ENCODE results near the gene TTC3. TPM values are rescaled to one million over a fixed set of nuclear protein-coding genes. Genes with fewer than 3 reads are reported as not detected.

Gene TTC3
- total RNA-seq, 1 donor from 2014 or later: 210 TPM

DNA sequence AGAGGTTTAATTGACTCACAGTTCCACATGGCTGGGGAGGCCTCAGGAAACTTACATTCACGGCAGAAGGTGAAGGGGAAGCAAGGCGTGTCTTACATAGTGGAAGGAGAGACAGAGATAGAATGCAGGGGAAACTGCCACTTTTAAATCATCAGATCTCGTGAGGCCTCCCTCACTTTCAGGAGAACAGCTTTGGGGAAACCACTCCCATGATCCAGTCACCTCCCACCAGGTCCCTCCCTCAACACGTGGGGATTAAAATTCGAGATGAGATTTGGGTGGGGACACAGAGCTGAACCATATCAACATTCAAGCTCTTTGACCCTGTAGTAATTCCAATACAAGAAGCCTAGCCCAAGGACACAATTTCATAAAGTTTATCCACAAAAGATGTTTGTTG, 13.9 kb upstream of the TTC3 start:
- DNase-seq (ENCODE audit: low read depth): no peak

DNA sequence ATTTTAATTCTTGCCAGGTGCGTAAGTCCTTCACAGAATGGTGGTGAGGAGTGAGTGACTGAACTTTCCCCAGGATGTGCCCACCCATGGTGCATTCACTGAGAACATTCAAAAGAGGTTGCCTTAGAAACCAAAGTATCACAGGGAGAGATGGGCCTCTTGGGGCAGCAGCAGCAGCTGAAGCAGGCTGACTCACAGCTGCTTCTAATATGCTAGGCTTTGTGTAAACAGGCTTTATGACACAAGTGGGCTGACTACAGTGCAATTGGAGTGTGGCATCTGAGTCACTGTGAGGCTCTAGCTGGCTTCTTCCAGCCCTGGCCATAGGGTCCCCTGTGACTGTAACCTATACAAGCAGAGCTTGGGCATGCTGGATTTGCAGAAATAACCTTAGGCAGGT, 12.8 kb upstream of the TTC3 start:
- DNase-seq (ENCODE audit: low read depth): peak; percentile 93

DNA sequence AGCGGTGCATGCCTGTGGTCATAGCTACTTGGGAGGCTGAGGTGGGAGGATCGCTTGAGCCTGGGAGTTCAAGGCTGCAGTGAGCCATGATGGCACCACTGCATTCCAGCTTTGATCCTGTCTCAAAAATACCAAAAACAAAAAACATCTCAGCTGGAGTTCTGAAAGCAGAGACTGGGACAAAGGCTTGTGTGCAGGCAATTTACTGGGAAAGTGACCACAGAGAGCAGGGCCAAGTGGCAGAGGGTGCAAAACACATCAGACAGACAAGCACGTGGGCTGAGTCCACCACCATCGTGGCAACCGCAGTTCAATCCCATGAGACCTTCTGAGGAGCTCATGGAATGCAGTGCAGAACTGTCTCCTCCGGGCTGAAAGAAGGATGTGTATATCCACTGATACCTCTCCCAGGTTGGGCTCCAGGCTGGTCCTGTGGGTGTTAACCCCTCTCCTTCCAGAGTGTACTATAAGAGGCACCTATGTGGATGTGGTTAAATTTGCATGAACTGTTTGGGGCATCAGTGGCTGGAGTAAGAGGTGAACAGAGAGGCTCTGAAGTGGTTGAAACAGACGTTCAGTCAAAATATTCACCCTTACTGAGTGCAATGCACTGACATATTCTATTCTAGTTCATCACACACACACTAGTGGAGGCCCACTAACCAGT, 11.0 kb upstream of the TTC3 start:
- peak; percentile 77 for DNase-seq (ENCODE audit: low read depth)

DNA sequence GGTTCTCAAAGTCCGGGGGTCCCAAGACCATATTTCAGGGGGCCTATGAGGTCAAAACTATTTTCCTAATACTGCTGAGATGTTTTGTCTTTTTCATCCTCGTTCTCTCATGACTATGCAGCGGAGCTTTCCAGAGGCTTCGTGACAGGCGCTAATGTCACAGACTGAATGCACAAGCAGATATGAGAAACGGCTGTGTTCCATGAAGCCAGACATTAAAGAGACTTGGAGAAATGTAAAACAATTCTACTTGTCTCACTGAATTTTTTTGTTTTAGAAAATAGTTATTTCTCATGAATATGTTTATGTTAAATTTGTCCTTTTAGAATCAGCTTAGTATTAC, 10.5 kb upstream of the TTC3 start:
- no peak for DNase-seq (ENCODE audit: low read depth)

DNA sequence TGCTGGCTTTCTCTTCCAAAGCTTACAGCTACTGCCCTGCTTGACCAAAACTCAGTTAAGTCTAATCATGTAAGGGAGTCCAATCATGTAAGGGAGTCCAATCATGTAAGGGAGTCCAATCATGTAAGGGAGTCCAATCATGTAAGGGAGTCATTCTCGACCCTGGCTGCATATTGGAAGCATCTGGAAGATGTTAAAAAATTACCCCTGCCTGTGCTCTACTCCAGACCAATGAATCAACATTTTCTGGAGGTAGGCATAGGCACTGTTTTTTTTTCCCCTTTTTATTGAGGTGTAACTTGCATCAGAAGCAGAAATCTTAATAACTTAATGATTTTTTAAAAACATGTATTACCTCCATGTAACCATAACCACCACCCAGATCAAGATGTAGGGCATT, 9.6 kb upstream of the TTC3 start:
- DNase-seq (ENCODE audit: low read depth): no peak

DNA sequence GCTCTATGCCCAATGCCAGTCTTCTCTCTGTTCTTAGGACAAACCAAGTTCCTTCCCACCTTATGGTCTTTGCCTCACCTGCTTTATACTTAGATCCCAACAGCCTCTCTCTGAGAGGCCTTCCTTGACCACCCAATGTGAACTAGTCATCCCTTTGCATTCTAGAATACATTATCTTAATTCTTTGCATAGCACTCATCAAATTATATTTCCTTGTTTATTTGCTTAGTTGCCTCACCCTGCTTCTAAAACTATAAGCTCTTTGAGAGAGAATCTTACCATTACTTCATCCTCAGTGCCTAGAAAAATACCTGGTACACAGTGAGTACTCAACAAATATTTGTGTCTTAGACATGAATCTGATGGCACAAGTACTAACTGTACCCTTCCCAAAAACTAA, 8.2 kb upstream of the TTC3 start:
- DNase-seq (ENCODE audit: low read depth): no peak

DNA sequence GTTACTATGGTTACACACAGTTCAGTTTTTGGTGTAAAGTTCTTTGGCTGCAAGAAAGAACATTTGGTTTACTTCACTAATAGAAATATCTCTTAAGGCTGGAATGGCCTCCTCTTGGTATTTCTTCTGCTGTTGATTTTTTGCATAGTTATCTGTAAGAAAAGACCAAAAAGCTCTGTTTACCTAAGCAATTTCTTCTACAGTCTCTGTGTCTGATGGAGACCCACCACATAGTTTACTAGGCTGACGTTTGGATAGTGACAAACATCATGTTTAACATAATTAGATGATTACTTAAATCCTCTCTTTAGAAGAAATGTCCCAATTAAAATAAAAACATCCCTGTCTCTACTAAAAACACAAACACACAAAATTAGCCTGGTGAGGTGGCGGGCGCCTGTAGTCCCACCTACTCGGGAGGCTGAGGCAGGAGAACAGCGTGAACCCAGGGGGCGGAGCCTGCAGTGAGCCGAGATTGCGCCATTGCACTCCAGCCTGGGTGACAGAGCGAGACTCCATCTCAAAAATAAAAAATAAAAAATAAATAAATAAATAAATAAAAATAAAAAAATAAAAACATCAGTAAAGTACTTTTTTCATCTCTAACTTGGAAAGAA, 7.4 kb upstream of the TTC3 start:
- no peak for DNase-seq (ENCODE audit: low read depth)

DNA sequence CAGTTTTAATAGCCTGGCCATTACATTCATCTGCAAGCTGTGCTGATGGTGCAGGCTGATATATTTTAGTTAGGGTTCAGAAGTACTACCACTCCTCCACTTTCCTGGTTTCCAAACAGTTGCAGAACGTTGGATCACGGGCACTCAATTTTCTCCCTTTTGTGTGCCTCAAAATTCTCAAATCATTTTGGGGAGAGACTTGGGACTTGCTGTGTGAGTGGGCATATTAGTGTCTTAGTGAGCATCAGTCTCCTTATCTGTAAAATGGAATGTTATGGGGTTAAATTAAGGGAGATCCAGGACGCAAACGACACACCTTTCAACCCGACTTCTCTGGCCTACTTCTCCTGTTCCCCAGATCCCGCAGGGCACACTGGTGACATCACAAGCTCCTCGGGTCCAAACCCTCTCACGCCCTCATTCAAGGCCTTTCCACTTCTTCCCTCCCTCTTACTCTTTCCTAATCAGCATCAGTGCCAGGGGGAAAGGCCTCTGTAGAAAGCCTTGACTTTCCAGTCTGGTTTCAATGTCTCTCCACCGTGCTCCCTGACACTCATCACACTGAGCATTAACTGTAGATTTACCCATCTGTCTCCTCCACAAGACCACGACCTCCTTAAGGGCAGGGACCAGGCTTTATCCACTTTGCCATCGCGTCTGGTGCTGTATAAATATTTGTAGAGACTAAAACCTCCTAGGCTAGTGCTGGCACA, 1.3 kb upstream of the TTC3 start:
- peak; percentile 60 for DNase-seq (ENCODE audit: low read depth)

DNA sequence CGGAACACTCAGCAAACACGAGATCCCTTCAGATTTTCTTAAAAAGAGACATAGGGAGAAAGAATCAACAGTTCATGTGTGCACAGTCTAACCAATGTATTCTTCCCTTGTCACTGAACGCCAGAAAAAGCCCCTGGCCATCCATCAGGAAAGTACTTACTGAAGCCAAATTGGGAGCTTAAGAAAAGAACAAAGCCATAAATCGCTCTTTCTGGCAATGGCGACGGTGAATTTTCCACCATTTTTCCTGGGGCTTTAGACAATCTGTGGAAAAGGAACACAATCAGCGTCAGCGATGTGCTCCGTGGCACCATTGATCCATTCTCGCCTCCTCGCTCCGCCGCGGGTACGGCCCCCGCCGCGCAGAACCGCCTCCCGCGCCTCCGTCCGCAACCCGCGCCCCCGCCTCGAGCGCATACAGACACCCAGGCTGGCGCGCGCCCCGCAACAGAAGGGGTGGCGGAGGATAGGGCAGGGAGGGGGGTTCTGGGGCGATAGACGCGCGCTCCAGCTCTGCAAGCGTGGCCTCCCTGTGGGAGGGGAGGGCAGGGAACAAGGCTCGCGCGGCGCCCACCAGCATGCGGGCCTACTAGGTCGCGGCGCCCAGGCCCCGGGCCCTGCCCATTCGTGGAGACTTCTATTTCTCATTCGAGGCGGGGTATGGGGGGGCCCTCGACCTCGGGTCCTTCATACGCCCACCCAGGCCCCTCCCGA, 623 bp upstream of the TTC3 start:
- DNase-seq (ENCODE audit: low read depth): peak; percentile 88

DNA sequence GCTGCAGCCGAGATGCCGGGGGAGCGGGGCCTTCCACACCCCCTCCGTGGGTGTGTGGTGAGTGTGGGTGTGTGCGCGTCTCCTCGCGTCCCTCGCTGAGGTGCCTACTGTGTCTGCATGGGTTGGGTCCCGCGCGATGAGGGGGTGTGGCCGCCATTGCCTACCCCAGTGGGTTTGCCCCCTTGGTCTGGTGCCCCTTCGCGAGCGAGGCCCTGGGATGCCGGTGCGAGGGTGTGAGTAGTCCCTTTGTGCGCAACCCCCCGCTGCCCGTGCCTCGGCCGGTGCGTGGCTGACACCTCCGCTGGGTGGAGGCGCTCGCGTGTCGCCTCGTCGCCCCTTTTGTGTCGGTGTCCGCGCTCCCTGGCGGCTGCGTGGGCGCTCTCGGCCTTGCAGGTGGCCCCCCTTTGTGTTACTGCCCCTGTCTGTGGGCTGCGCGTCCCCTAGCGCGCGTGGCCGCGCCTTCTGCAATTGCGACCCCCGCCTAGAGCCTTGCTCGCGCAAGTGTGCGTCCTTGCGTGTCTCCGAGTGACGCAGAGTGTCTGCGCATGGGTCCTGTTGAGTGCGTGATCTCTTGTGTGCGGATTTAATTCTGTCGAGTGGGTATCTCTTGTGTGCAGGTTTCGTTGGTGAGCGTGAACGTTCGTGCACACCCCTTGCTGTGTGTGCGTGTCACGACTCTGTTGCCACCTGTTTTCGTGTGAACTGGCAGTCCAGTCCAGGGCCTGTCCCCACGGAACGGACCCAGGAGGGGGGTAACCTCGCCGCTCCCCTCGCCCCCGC, 553 bp downstream of the TTC3 start:
- peak; percentile 68 for DNase-seq (ENCODE audit: low read depth)

DNA sequence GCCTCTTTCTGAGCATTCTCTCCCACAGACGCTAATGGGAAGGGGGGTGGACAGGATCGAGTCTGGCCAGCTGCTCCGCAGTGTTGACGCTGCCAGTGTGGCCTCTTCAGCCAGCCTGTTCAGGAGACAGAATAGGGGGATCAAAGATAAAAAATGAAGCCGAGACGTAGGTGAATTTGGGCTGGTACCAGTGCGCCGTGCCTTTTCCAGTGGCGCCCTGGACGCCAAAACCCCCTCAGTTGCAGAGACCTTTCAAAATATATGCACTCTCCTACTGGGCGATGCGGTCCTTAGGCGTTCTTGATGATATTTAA, 1.1 kb downstream of the TTC3 start:
- DNase-seq (ENCODE audit: low read depth): no peak

DNA sequence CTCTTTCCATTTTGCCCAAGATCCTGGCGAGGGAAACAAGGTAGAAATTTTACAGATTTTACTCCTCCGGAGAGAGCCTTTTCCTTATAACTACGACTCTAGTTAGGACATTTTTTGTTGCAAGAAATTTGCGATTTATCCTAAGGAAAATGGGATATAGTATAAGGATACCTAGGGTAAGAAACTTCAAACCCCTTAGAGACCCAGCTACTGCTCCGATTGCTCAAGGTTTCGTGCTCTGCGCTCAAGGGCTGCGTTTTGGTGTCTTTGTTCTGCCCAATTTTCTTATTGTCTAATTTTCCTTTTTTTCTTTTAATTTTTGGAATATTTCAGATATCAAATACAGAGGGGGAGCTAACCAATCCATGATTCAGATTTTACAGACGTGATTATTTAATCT, 1.5 kb downstream of the TTC3 start:
- DNase-seq (ENCODE audit: low read depth): no peak

DNA sequence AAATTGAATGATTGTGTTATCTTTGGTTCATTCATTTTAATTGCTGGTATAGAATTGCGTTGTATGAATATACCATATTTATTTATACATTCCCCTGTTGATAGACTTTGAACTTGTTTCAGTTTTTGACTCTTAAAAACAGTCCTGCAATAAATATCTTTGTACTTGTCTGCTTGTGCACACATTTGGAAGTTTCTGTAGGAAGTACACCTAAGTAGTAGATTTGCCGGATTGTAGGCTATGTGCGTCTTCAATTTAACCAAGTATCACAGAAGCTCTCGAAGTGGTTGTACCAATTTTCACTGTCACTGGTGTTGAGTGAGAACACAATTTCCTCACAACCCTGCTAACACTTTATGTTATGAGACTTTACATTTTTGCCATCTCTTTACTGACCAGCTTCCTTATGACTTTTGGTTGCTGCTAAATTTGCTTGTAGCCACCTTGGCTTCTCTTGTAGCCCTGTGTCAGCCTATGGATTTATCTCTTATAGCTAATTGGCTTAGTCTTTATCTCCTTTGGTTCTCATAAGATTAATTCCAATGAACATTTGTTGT, 2.2 kb downstream of the TTC3 start:
- no peak for DNase-seq (ENCODE audit: low read depth)

DNA sequence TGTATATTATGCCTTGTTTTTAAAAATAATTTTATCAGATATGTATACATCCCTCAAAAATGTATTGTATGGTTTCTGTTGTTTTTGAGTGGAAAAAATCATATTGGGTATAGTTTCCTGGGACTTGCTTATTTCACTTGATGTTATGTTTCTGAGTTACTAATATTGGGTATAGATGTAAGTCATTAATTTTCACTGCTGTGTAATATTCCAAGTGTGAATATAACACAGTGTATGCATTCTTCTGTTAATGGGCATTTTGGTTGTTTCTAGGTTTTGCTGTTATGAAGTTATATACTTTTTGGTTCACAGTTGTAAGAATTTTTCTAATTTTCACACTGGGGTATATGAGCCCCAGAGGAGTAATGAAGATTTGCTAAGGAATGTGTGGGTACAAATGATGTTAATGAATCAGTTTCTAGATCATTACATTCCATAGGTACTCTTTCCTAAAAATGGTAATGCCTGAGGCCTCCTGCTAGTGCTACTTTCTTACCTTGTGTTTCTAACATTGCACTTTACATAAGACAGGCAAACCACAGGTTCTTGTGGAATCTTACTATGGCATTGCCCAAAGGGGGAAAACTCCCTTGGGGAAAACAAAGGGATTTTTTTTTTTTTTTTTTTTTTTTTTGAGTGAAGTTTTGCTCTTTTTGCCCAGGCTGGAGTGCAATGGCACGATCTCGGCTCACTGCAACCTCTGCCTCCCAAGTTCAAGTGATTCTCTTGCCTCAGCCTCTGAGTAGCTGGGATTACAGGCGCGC, 3.2 kb downstream of the TTC3 start:
- DNase-seq (ENCODE audit: low read depth): no peak

DNA sequence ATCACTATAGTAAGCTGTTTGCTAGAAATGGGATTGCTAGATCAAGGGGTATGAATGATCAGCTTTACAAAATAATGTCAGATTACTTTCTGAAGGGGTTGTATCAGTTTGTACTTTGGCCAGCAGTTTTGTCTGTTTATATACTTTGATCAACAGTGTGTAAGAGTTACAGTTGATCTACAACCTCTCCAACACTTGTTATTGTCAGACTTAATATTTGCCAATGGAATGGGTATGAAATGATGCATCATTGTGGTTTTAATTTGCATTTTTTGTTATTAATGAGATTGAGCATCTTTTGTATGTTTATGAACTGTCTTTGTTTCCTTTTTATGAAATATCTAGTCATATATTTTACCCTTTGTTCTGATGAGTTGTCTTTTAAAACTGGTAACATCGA, 4.3 kb downstream of the TTC3 start:
- DNase-seq (ENCODE audit: low read depth): no peak

DNA sequence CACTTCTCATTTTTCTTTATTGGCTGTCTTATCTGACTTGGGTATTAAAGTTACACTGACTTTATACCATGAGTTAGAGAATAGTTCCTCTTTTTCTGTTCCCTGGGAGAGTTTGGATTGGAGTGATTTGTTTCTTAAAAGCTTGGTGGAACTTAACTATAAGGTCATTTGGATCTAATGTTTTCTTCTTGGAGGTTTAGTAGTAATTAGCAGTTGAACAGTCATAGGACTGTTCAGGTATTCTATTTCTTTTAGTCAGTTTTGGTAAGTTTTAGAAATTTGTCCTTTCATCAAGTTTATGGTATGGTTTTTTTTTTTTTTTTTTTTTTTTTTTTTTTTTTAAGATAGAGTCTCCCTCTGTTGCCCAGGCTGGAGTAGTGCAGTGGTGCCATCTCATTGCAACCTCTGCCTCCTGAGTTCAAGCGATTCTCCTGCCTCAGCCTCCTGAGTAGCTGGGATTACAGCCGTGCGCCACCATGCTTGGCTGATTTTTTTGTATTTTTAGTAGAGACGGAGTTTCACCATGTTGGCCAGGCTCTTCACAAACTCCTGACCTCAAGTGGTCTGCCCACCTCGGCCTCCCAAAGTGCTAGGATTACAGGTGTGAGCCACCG, 6.3 kb downstream of the TTC3 start:
- no peak for DNase-seq (ENCODE audit: low read depth)

DNA sequence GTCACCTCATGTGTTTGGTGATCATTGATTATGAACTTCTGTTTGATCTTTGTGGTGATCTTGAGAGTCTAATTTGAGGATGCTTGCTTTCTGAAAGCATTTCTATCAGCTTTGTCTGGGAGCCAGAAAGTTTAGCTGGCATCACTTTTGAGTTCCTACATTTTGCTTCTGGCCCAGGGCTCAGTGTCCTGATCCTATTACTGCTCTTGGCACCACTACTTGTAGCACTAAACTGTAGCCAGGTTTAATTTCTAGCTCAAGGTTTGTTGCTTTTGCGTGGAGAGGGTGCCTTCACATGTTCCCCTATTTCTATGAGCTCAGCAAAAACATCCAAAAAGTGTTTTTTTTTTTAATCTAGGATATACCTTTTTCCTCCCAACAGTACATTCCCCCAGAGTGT, 9.3 kb downstream of the TTC3 start:
- no peak for DNase-seq (ENCODE audit: low read depth)

DNA sequence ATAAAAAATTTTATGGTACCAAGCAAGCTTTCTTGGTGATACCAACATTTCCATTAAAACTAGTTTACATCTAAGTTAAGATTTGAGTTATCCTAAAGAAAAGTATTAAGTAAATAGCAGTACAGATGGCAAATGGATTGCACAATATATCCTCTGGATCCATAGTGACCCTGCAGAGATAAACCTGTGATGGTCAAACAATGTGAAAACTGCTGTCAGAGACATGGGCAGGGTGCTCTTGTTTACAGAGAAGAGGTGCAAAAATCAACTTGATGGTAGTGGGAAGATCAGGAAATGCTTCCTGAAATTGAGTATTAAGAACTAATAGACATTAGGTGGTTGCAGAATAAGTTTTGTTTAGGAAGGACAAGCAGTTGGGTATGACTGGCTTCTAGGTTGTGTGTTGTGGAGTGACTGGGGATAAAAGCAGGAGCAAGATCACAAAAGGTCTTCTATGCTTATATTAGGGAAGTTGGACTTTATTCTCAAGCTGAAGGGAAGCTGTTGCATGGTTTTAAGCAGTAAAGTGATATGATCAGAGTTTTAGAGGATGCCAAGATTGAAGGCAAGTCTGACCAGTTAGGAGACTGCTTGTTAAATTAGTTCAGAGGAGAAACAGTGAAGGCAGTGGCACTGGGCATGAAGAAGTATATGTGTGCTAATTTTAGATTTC, 9.9 kb downstream of the TTC3 start:
- DNase-seq (ENCODE audit: low read depth): no peak

DNA sequence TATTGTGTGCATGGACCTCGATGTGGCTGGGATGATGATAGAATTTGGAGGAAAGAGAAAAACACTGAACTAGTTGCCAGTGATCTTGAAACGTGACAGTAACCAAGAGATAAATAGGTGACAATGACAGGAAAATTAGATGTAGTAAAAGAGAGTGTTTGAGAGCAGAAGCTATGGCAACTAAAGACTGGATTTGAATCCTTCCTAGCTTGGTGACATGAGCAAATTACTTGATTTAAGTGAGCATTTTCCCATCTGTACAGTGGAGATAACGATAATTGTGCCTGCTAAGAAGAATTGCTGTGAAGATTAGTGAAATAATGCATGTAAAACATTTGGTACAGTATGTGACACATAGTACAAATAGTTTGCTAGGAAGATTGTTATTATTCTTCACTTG, 12.7 kb downstream of the TTC3 start:
- no peak for DNase-seq (ENCODE audit: low read depth)

DNA sequence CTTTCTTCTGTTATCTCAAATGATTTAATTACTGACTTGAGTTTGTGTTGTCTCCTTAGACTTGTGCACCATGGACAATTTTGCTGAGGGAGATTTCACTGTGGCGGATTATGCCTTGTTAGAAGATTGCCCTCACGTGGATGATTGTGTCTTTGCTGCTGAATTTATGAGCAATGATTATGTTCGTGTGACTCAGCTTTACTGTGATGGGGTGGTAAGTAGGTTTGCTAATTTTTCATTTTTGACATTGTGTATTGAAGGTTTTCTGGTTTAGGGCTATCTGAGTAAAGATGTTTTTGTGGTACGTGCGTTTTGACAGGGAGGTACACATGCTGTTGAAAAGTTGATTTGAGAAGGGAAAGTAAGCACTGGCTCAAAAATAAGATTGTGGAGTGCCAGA, 14.1 kb downstream of the TTC3 start:
- peak; percentile 52 for DNase-seq (ENCODE audit: low read depth)
